A673 (cell line): ENCODE results near the gene KANSL3.

Source experiments
- CTCF ChIP-seq: fragments of 300-800, 200-600 bp; sonication (generic); conservative IDR thresholded peaks from 2 replicates; pipeline ENCODE4 v1.5.1; 2017; ENCODE audit warnings: low read depth, mild to moderate bottlenecking, antibody characterized with exemption, low read length, moderate library complexity, mixed read lengths
- EZH2 ChIP-seq: fragments of 200-600 bp; sonication (generic); IDR thresholded peaks from 2 replicates; pipeline ENCODE4 v1.6.1; 2017; ENCODE audit warnings: borderline replicate concordance, low read depth, mild to moderate bottlenecking, mixed read lengths, antibody characterized with exemption, low read length; ENCODE audit not compliant: poor library complexity, severe bottlenecking

GRCh38 chr2:96651793-96652192, 13.7 kb upstream of the KANSL3 start:
- no peak for TF ChIP-seq CTCF
- no peak for TF ChIP-seq EZH2
